ENCODE measurements around the gene RNU6-1.

The RNU6-1 gene

GRCh38 chr15:67832897-67833709 is 6.7 kb downstream of the RNU6-1 start:
- DNase-seq (ENCODE audit: low read depth) = no peak

- no peak for DNase-seq (ENCODE audit: low read depth)
Measured at GRCh38 chr15:67832031-67832551, 7.8 kb downstream of the RNU6-1 start.

GRCh38 chr15:67831363-67831762 is 8.5 kb downstream of the RNU6-1 start:
- no peak for DNase-seq (ENCODE audit: low read depth)

- no peak for DNase-seq (ENCODE audit: low read depth)
Measured at GRCh38 chr15:67829647-67830504, 10.0 kb downstream of the RNU6-1 start.

- DNase-seq (ENCODE audit: low read depth) = no peak
Measured at GRCh38 chr15:67828969-67829646, 10.7 kb downstream of the RNU6-1 start.

GRCh38 chr15:67828278-67828968 is 11.4 kb downstream of the RNU6-1 start:
- DNase-seq (ENCODE audit: low read depth) = no peak

GRCh38 chr15:67827562-67828277 is 12.1 kb downstream of the RNU6-1 start:
- DNase-seq (ENCODE audit: low read depth) = no peak

GRCh38 chr15:67826717-67827561 is 12.9 kb downstream of the RNU6-1 start:
- DNase-seq (ENCODE audit: low read depth) = no peak

GRCh38 chr15:67825881-67826716 is 13.7 kb downstream of the RNU6-1 start:
- no peak for DNase-seq (ENCODE audit: low read depth)

- no peak for DNase-seq (ENCODE audit: low read depth)
Measured at GRCh38 chr15:67824976-67825880, 14.6 kb downstream of the RNU6-1 start, which contains the start of gene SKOR1. Gene SKOR1 (plus strand): TSS chr15:67825509. CDS start chr15:67825603, 94 bp downstream.

- no peak for DNase-seq (ENCODE audit: low read depth)
Measured at GRCh38 chr15:67824197-67824968, 15.5 kb downstream of the RNU6-1 start.

GRCh38 chr15:67823314-67824196 is 16.3 kb downstream of the RNU6-1 start:
- DNase-seq (ENCODE audit: low read depth) = no peak

GRCh38 chr15:67822537-67823313 is 17.1 kb downstream of the RNU6-1 start:
- no peak for DNase-seq (ENCODE audit: low read depth)

- DNase-seq (ENCODE audit: low read depth) = no peak
Measured at GRCh38 chr15:67821784-67822440, 17.9 kb downstream of the RNU6-1 start.
